ENCODE results near the gene CYP8B1.

Gene CYP8B1

GRCh38 chr3:42826141-42826540 lies 49.5 kb downstream of the CYP8B1 start:
- no peak for DNase-seq (ENCODE audit: low spot score)

GRCh38 chr3:42823351-42823750 lies 52.3 kb downstream of the CYP8B1 start:
- no peak for DNase-seq (ENCODE audit: low spot score)

- DNase-seq (ENCODE audit: low spot score): no peak
Measured at GRCh38 chr3:42822828-42823227, 52.9 kb downstream of the CYP8B1 start.
